K562 (cell line): ENCODE measurements around the gene BMF. TPM values are rescaled to one million over a fixed set of nuclear protein-coding genes. Genes with fewer than 3 reads are reported as not detected.

Experiments
- CBFB ChIP-seq: sonication (generic); formaldehyde crosslinking; IDR thresholded peaks from 2 replicates; pipeline ENCODE4 v1.4.0; 2020; ENCODE audit warnings: mild to moderate bottlenecking, missing genetic modification reagents
- CREB1 ChIP-seq, 2 experiments: sonication (generic) in 1 of 2; formaldehyde crosslinking in 1 of 2; IDR thresholded peaks; 2 replicates each; pipeline versions ENCODE4 v1.6.1 to v1.8.0; 2012 to 2022; ENCODE audit warnings: inconsistent platforms in 1 of 2, mild to moderate bottlenecking in 1 of 2, missing genetic modification reagents in 1 of 2, moderate library complexity in 1 of 2
- CREB3L1 ChIP-seq: fragments of 450-650 bp; IDR thresholded peaks from 2 replicates; pipeline ENCODE4 v1.6.1; 2014; ENCODE audit warnings: low read depth, mild to moderate bottlenecking, moderate library complexity, borderline replicate concordance
- DLX4 ChIP-seq: fragments of 250-450 bp; sonication (Bioruptor Pico); IDR thresholded peaks from 2 replicates; pipeline ENCODE4 v1.6.1; 2021; ENCODE audit warnings: mild to moderate bottlenecking
- DNMT1 ChIP-seq: fragments of 450-650 bp; IDR thresholded peaks from 2 replicates; pipeline ENCODE4 v1.6.1; 2016; ENCODE audit warnings: antibody characterized with exemption, mild to moderate bottlenecking
- EZH2 ChIP-seq: IDR thresholded peaks from 2 replicates; pipeline ENCODE4 v1.6.1; 2012; ENCODE audit warnings: low read depth, mild to moderate bottlenecking, inconsistent platforms, low read length, borderline replicate concordance
- FOS ChIP-seq: IDR thresholded peaks from 3 replicates; pipeline ENCODE4 v1.6.1; 2011; ENCODE audit not compliant: insufficient read length; ENCODE audit errors: extremely low read depth
- SIN3B ChIP-seq: fragments of 450-650 bp; IDR thresholded peaks from 2 replicates; pipeline ENCODE4 v1.6.1; 2017; ENCODE audit warnings: low read depth, mild to moderate bottlenecking, moderate library complexity
- SMARCB1 ChIP-seq: IDR thresholded peaks from 2 replicates; pipeline ENCODE4 v1.6.1; 2011; ENCODE audit warnings: improper control_type of control experiment, low read depth; ENCODE audit not compliant: insufficient read length
- SOX6 ChIP-seq: fragments of 450-650 bp; IDR thresholded peaks from 2 replicates; pipeline ENCODE4 v1.6.1; 2014; ENCODE audit warnings: mild to moderate bottlenecking
- SP2 ChIP-seq: IDR thresholded peaks from 2 replicates; pipeline ENCODE4 v1.6.1; 2011; ENCODE audit warnings: mild to moderate bottlenecking, low read depth, low read length, moderate library complexity; ENCODE audit not compliant: poor library complexity, severe bottlenecking; ENCODE audit errors: extremely low read depth
- SRSF9 ChIP-seq: fragments of 200-400 bp; formaldehyde crosslinking; IDR thresholded peaks from 2 replicates; pipeline ENCODE4 v1.6.1; 2017; ENCODE audit warnings: low read depth, low read length, borderline replicate concordance
- TAF9B ChIP-seq: fragments of 450-650 bp; IDR thresholded peaks from 2 replicates; pipeline ENCODE4 v1.6.1; 2018; ENCODE audit warnings: mild to moderate bottlenecking; ENCODE audit not compliant: partially characterized antibody
- TAL1 ChIP-seq: fragments of 450-650 bp; IDR thresholded peaks from 2 replicates; pipeline ENCODE4 v1.6.1; 2016; ENCODE audit warnings: mild to moderate bottlenecking
- TCF7 ChIP-seq: sonication (generic); IDR thresholded peaks from 2 replicates; pipeline ENCODE4 v1.6.1; 2016; ENCODE audit warnings: antibody characterized with exemption, borderline replicate concordance
- TFAP4 ChIP-seq: sonication (generic); formaldehyde crosslinking; IDR thresholded peaks from 2 replicates; pipeline ENCODE4 v1.8.0; 2022; ENCODE audit warnings: missing genetic modification reagents, mild to moderate bottlenecking, moderate library complexity, borderline replicate concordance
- TRIM24 ChIP-seq, 2 experiments: fragments of 450-650 bp; IDR thresholded peaks; 2 replicates each; pipeline ENCODE4 v1.6.1; 2016
- ZNF717 ChIP-seq: fragments of 250-450 bp; sonication (Bioruptor Pico); IDR thresholded peaks from 2 replicates; pipeline ENCODE4 v1.5.0; 2021
- ZNF79 ChIP-seq: fragments of 250-450 bp; sonication (Bioruptor Pico); IDR thresholded peaks from 2 replicates; pipeline ENCODE4 v1.4.0; 2020; ENCODE audit warnings: low read depth, mild to moderate bottlenecking, moderate library complexity
- polyA plus RNA-seq, 8 experiments: library from polyadenylated mRNA; depleted of rRNA in 4 of 8; stranded (reverse) in 5 of 8; unstranded in 3 of 8; fragments of >200 nt; fragmentation: Nextera tagmentation in 2 of 8; fragmentation: Illumina TruSeq in 1 of 8; extraction: Ambion mirVana in 2 of 8; extraction: Trizol in 1 of 8; gene quantifications; 2 replicates each; pipeline versions ENCODE4 v1.2.1 to v1.2.3, GENCODE V29; 2011 to 2014; ENCODE audit warnings: inconsistent platforms in 1 of 8, missing spikeins in 1 of 8
- total RNA-seq, 7 experiments: library from RNA; depleted of rRNA in 6 of 7; stranded (reverse); fragments of >200 nt in 6 of 7; fragmentation: Illumina TruSeq in 2 of 7; extraction: Trizol in 2 of 7; gene quantifications; 2 replicates each; pipeline versions ENCODE4 v1.2.1 to v1.2.3, GENCODE V29; 2011 to 2021; ENCODE audit warnings: low replicate concordance in 1 of 7
- TF ChIP-seq, protein P1 (sequence below): IDR thresholded peaks from 2 replicates; pipeline ENCODE4 v1.6.1; 2011; ENCODE audit not compliant: insufficient read length; ENCODE audit errors: extremely low read depth
- TF ChIP-seq, protein P2 (sequence below): fragments of 250-450 bp; sonication (Bioruptor Pico); IDR thresholded peaks from 2 replicates; pipeline ENCODE4 v1.8.0; 2022; ENCODE audit warnings: moderate library complexity, mild to moderate bottlenecking, inconsistent platforms
- TF ChIP-seq, protein P3 (sequence below): sonication (generic); formaldehyde crosslinking; IDR thresholded peaks from 2 replicates; pipeline ENCODE4 v1.8.0; 2022; ENCODE audit warnings: mild to moderate bottlenecking, missing genetic modification reagents

BMF gene
- total and polyA plus RNA-seq, 9 of the 15 experiments (the other 6 are each of a cell fraction or from before 2014, with no cell fraction given) = 0.25 to 0.91 (median 0.59) TPM; not detected in 2

DNA sequence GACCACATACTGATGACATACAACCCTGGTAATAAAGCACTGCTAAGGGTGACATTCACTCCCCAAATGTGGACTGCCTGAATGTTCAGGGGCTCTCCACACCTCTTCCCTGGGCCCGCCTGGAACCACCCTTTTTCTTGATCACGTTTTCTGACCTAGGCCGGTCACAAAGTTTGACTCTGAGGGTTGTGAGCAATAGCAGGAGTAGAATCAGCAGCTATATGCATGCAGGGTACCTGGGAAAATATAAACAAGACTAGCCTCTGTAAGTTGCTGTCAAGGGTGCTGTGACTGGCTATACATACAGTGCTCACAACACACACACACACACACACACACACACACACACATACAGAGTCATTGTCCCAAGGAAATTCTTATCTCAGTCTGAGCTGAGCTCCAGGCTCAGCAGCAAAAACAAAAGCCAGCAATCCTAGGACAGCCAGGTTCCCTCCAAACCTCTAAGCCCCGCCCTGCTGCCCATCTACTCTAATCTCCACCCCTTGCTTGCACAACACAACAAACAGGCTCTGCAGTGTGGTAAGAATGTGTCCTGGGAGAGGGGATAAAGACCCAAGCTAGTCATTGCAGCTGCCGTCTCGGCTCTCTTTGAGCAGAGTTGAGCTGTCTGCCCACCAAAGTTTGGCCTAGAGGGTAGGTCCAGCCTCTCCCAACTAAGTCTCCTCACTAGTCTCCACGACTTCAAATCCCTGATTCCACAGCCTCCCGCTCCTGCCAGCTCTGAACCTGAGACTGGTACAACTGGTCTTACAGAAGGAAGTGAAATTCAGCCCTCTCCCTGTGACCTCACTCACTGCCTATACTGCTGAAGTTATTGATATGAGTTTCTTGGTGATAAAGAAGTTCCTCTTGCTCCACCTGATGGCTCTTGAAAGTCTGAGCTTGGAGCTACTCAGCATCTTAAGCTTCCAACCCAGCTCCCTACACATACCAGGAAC is 2.2 kb downstream of the BMF start (continued):
- no peak for TF ChIP-seq EZH2
- TF ChIP-seq DLX4 (CRISPR knock-in tag) = no peak
- peak; percentile 99 for TF ChIP-seq SOX6
- TF ChIP-seq CBFB (CRISPR knock-in tag) = no peak
- TF ChIP-seq SIN3B = no peak
- TF ChIP-seq FOS = no peak
- TF ChIP-seq TCF7 = no peak
- TF ChIP-seq ZNF79 = no peak
- TF ChIP-seq, protein P1, sequence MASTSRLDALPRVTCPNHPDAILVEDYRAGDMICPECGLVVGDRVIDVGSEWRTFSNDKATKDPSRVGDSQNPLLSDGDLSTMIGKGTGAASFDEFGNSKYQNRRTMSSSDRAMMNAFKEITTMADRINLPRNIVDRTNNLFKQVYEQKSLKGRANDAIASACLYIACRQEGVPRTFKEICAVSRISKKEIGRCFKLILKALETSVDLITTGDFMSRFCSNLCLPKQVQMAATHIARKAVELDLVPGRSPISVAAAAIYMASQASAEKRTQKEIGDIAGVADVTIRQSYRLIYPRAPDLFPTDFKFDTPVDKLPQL = no peak
- TF ChIP-seq SRSF9 = no peak
- peak in 1 of 2 experiments; percentile 80 for TF ChIP-seq TRIM24 (IDR thresholded peaks at IDR 0.05)
- TF ChIP-seq SMARCB1 = no peak
- TF ChIP-seq, protein P2, sequence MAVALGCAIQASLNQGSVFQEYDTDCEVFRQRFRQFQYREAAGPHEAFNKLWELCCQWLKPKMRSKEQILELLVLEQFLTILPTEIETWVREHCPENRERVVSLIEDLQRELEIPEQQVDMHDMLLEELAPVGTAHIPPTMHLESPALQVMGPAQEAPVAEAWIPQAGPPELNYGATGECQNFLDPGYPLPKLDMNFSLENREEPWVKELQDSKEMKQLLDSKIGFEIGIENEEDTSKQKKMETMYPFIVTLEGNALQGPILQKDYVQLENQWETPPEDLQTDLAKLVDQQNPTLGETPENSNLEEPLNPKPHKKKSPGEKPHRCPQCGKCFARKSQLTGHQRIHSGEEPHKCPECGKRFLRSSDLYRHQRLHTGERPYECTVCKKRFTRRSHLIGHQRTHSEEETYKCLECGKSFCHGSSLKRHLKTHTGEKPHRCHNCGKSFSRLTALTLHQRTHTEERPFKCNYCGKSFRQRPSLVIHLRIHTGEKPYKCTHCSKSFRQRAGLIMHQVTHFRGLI (CRISPR knock-in tag) = no peak
- TF ChIP-seq TAF9B = no peak
- TF ChIP-seq ZNF717 (CRISPR knock-in tag) = no peak
- TF ChIP-seq, protein P3, sequence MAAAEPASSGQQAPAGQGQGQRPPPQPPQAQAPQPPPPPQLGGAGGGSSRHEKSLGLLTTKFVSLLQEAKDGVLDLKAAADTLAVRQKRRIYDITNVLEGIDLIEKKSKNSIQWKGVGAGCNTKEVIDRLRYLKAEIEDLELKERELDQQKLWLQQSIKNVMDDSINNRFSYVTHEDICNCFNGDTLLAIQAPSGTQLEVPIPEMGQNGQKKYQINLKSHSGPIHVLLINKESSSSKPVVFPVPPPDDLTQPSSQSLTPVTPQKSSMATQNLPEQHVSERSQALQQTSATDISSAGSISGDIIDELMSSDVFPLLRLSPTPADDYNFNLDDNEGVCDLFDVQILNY (CRISPR knock-in tag) = 0 out of 2 replicates have a peak, but pooled peaks have one; percentile 46
- TF ChIP-seq CREB1 (IDR thresholded peaks at IDR 0.05) = no peak
- TF ChIP-seq CREB1 (CRISPR knock-in tag; IDR thresholded peaks at IDR 0.05) = no peak
- TF ChIP-seq TFAP4 (CRISPR knock-in tag) = peak; percentile 52; the same call in 1 of the 2 replicates
- TF ChIP-seq DNMT1 = no peak
- TF ChIP-seq SP2 = no peak
- TF ChIP-seq CREB3L1 = no peak
- TF ChIP-seq TAL1 = no peak; the same call in 1 of the 2 replicates
